IPS DF 6.9 (cell line): Measurements from ENCODE around the gene HSDL1.
A peak's percentile ranks its signal among the peaks of the same experiment; 100 is the strongest.

Source experiments
- DNase-seq: peaks from one replicate; pipeline ENCODE4 v3.0.0-alpha.2; 2013; ENCODE audit warnings: low read depth, low spot score
- H3K27ac ChIP-seq: one replicate; pipeline ENCODE4 v1.5.1; 2013; ENCODE audit warnings: low read length, control low read depth
- H3K27me3 ChIP-seq: 2 replicates; pipeline ENCODE4 v1.6.1; 2013; ENCODE audit warnings: mild to moderate bottlenecking, low read length; ENCODE audit not compliant: control insufficient read depth, insufficient read depth
- H3K36me3 ChIP-seq: 2 replicates; pipeline ENCODE4 v1.6.1; 2013; ENCODE audit warnings: low read length; ENCODE audit not compliant: control insufficient read depth, insufficient read depth
- H3K4me1 ChIP-seq: 2 replicates; pipeline ENCODE4 v1.6.1; 2013; ENCODE audit warnings: low read length; ENCODE audit not compliant: control insufficient read depth, insufficient read depth
- H3K4me3 ChIP-seq: 2 replicates; pipeline ENCODE4 v1.5.1; 2013; ENCODE audit warnings: mild to moderate bottlenecking, low read length
- H3K9me3 ChIP-seq: 2 replicates; pipeline ENCODE4 v1.6.1; 2013; ENCODE audit warnings: low read length, inconsistent platforms; ENCODE audit not compliant: control insufficient read depth, insufficient read depth
- WGBS: extraction: QIAGEN DNeasy Blood & Tissue Kit; methylation state at CpG from one replicate; pipeline ENCODE4 v1.1.7; 2013; ENCODE audit warnings: mixed read lengths, missing lambda C conversion rate; ENCODE audit not compliant: insufficient read length, insufficient coverage; 5-methylcytosine and 5-hydroxymethylcytosine counted together

HSDL1 gene

GRCh38 chr16:84175350-84176081 is 30.5 kb upstream of the HSDL1 start:
- no peaks in the 10 kb centered on the region for H3K27me3 ChIP-seq
- H3K9me3 ChIP-seq = no peaks in the 10 kb centered on the region
- H3K4me1 ChIP-seq = peaks cover 2% of the 10 kb centered on the region; the same call in 1 of the 2 replicates
- no CpG with 5 or more reads among the region's 10 CpGs for WGBS
- peak; percentile 9 for DNase-seq
- peaks cover 21% of the 10 kb centered on the region for H3K36me3 ChIP-seq
- no peak overlapping the region for H3K4me3 ChIP-seq
- no peak overlapping the region for H3K27ac ChIP-seq

GRCh38 chr16:84174396-84174795 is 29.4 kb upstream of the HSDL1 start:
- no peaks in the 10 kb centered on the region for H3K27me3 ChIP-seq
- no peak overlapping the region for H3K27ac ChIP-seq
- H3K9me3 ChIP-seq = no peaks in the 10 kb centered on the region
- H3K4me1 ChIP-seq = peaks cover 2% of the 10 kb centered on the region; the same call in 1 of the 2 replicates
- peaks cover 14% of the 10 kb centered on the region for H3K36me3 ChIP-seq
- no peak for DNase-seq
- H3K4me3 ChIP-seq = no peak overlapping the region
- no CpG with 5 or more reads among the region's 11 CpGs for WGBS

- no peaks in the 10 kb centered on the region for H3K36me3 ChIP-seq
- DNase-seq = no peak
- WGBS = no CpG with 5 or more reads among the region's 11 CpGs
These were observed 24.9 kb upstream of the HSDL1 start for GRCh38 chr16:84169765-84170310.

GRCh38 chr16:84166796-84167695 is 22.1 kb upstream of the HSDL1 start:
- no peak for DNase-seq
- Histone ChIP-seq H3K9me3 (no peaks in the 10 kb centered on the region), H3K4me1 (no peaks in the 10 kb centered on the region), H3K27ac (no peak overlapping the region), H3K36me3 (no peaks in the 10 kb centered on the region), H3K27me3 (no peaks in the 10 kb centered on the region), H3K4me3 (no peak overlapping the region)
- WGBS = no CpG with 5 or more reads among the region's 13 CpGs

More at GRCh38 chr16:84169765-84170310, 24.9 kb upstream of the HSDL1 start:
- Histone ChIP-seq H3K27ac (no peak overlapping the region), H3K27me3 (no peaks in the 10 kb centered on the region), H3K4me1 (no peaks in the 10 kb centered on the region), H3K9me3 (no peaks in the 10 kb centered on the region), H3K4me3 (no peak overlapping the region)

- no CpG with 5 or more reads among the region's 7 CpGs for WGBS
- H3K27me3 ChIP-seq = no peaks in the 10 kb centered on the region
- no peaks in the 10 kb centered on the region for H3K36me3 ChIP-seq
- H3K4me3 ChIP-seq = no peak overlapping the region
- H3K4me1 ChIP-seq = no peaks in the 10 kb centered on the region
- H3K9me3 ChIP-seq = no peaks in the 10 kb centered on the region
- H3K27ac ChIP-seq = no peak overlapping the region
- no peak for DNase-seq
These were observed 20.8 kb upstream of the HSDL1 start for GRCh38 chr16:84165746-84166145.

- no peaks in the 10 kb centered on the region for H3K4me1 ChIP-seq
- no peaks in the 10 kb centered on the region for H3K9me3 ChIP-seq
- no peak overlapping the region for H3K4me3 ChIP-seq
- H3K27ac ChIP-seq = no peak overlapping the region
- no peaks in the 10 kb centered on the region for H3K27me3 ChIP-seq
- H3K36me3 ChIP-seq = no peaks in the 10 kb centered on the region
- no peak for DNase-seq
- WGBS = no CpG with 5 or more reads among the region's 3 CpGs
These were observed 16.8 kb upstream of the HSDL1 start for GRCh38 chr16:84161801-84162200.

- H3K9me3 ChIP-seq = no peaks in the 10 kb centered on the region
- H3K27ac ChIP-seq = no peak overlapping the region
- no peak overlapping the region for H3K4me3 ChIP-seq
- no CpG with 5 or more reads among the region's 10 CpGs for WGBS
- no peaks in the 10 kb centered on the region for H3K27me3 ChIP-seq
- H3K4me1 ChIP-seq = no peaks in the 10 kb centered on the region
- no peak for DNase-seq
- no peaks in the 10 kb centered on the region for H3K36me3 ChIP-seq
These were observed 16.1 kb upstream of the HSDL1 start for GRCh38 chr16:84161037-84161436.

- H3K9me3 ChIP-seq = no peaks in the 10 kb centered on the region
- WGBS = no CpG with 5 or more reads among the region's 1 CpG
- H3K4me1 ChIP-seq = no peaks in the 10 kb centered on the region
- no peak overlapping the region for H3K4me3 ChIP-seq
- no peak for DNase-seq
- H3K27ac ChIP-seq = no peak overlapping the region
- no peaks in the 10 kb centered on the region for H3K36me3 ChIP-seq
- no peaks in the 10 kb centered on the region for H3K27me3 ChIP-seq
These were observed 14.8 kb upstream of the HSDL1 start for GRCh38 chr16:84159800-84160199.

GRCh38 chr16:84159007-84159406 is 14.0 kb upstream of the HSDL1 start:
- Histone ChIP-seq H3K27ac (no peak overlapping the region), H3K36me3 (no peaks in the 10 kb centered on the region), H3K27me3 (no peaks in the 10 kb centered on the region), H3K9me3 (no peaks in the 10 kb centered on the region), H3K4me3 (no peak overlapping the region), H3K4me1 (no peaks in the 10 kb centered on the region)
- no peak for DNase-seq
- no CpG with 5 or more reads among the region's 9 CpGs for whole genome bisulfite sequencing

GRCh38 chr16:84156342-84156784 is 11.4 kb upstream of the HSDL1 start:
- Histone ChIP-seq H3K27ac (no peak overlapping the region), H3K36me3 (no peaks in the 10 kb centered on the region), H3K27me3 (no peaks in the 10 kb centered on the region), H3K4me3 (no peak overlapping the region), H3K9me3 (no peaks in the 10 kb centered on the region), H3K4me1 (no peaks in the 10 kb centered on the region)
- no peak for DNase-seq
- WGBS = no CpG with 5 or more reads among the region's 5 CpGs
